HG03432 (cell line): ENCODE measurements around the gene FOXD2.

Experiments
- ATAC-seq: cut with Tn5 transposase; IDR thresholded peaks from one replicate; pipeline ENCODE4 v1.9.1; 2021; ENCODE audit warnings: mild to moderate bottlenecking, moderate library complexity; ENCODE audit not compliant: unreplicated experiment

The FOXD2 gene

GRCh38 chr1:47437447-47438164, at the start of gene FOXD2:
Gene FOXD2, plus strand, starts transcription at chr1:47438044. Its CDS starts 92 bp downstream, at chr1:47438136.
- ATAC-seq = peak; percentile 86

GRCh38 chr1:47388891-47389238, 49.0 kb upstream of the FOXD2 start:
- ATAC-seq = peak; percentile 83

GRCh38 chr1:47389731-47390130, 48.1 kb upstream of the FOXD2 start:
- ATAC-seq = no peak

GRCh38 chr1:47390843-47391242, 47.0 kb upstream of the FOXD2 start:
- ATAC-seq = no peak

- no peak for ATAC-seq
Observed at GRCh38 chr1:47393141-47393540, 44.7 kb upstream of the FOXD2 start.

- ATAC-seq = no peak
Observed at GRCh38 chr1:47395433-47395832, 42.4 kb upstream of the FOXD2 start.

- no peak for ATAC-seq
Observed at GRCh38 chr1:47396671-47397196, 41.1 kb upstream of the FOXD2 start.

- ATAC-seq = no peak
Observed at GRCh38 chr1:47399138-47399845, 38.6 kb upstream of the FOXD2 start.

- no peak for ATAC-seq
Observed at GRCh38 chr1:47399846-47400155, 38.0 kb upstream of the FOXD2 start.

- no peak for ATAC-seq
Observed at GRCh38 chr1:47401761-47402160, 36.1 kb upstream of the FOXD2 start.

- no peak for ATAC-seq
Observed at GRCh38 chr1:47402591-47402990, 35.3 kb upstream of the FOXD2 start.

GRCh38 chr1:47403321-47403910, 34.4 kb upstream of the FOXD2 start:
- ATAC-seq = no peak

- no peak for ATAC-seq
Observed at GRCh38 chr1:47405697-47406096, 32.1 kb upstream of the FOXD2 start.

GRCh38 chr1:47406966-47407365, 30.9 kb upstream of the FOXD2 start:
- ATAC-seq = no peak

- ATAC-seq = no peak
Observed at GRCh38 chr1:47407481-47407880, 30.4 kb upstream of the FOXD2 start.

GRCh38 chr1:47409311-47410067, 28.4 kb upstream of the FOXD2 start:
- no peak for ATAC-seq

- ATAC-seq = no peak
Observed at GRCh38 chr1:47410068-47410455, 27.8 kb upstream of the FOXD2 start.

- ATAC-seq = no peak
Observed at GRCh38 chr1:47411436-47411835, 26.4 kb upstream of the FOXD2 start.

- ATAC-seq = no peak
Observed at GRCh38 chr1:47412437-47412836, 25.4 kb upstream of the FOXD2 start.

- ATAC-seq = no peak
Observed at GRCh38 chr1:47415728-47416318, 22.0 kb upstream of the FOXD2 start, which contains the start of gene FOXE3. Gene FOXE3, plus strand, starts transcription at chr1:47416285. Its CDS starts 31 bp downstream, at chr1:47416316.
